ENCODE results near the gene GNB5. TPM values are rescaled to one million over a fixed set of nuclear protein-coding genes. Genes with fewer than 3 reads are reported as not detected.

GNB5 gene
- total and polyA plus RNA-seq, 2 of the 13 experiments (the other 11 are each of a cell fraction or from before 2014, with no cell fraction given) = 13.7 to 14.4 TPM

GRCh38 chr15:52115598-52116427, 75.4 kb downstream of the GNB5 start (continued):
- TF ChIP-seq PAXIP1 (CRISPR knock-in tag; conservative IDR thresholded peaks at IDR 0.05) = peak; percentile 88
- peak; percentile 26 for TF ChIP-seq ELF4 (CRISPR knock-in tag; IDR thresholded peaks at IDR 0.05; ENCODE audit: borderline replicate concordance)
- no peak for TF ChIP-seq KMT2A (CRISPR knock-in tag; IDR thresholded peaks at IDR 0.05)
- no peak for TF ChIP-seq TOPORS (CRISPR knock-in tag; IDR thresholded peaks at IDR 0.05)
- TF ChIP-seq SPEN (CRISPR knock-in tag; IDR thresholded peaks at IDR 0.05; ENCODE audit: low read depth) = no peak
- no peak for TF ChIP-seq ZFP90 (CRISPR knock-in tag; IDR thresholded peaks at IDR 0.05; ENCODE audit: borderline replicate concordance)
- TF ChIP-seq ATRX (CRISPR knock-in tag; IDR thresholded peaks at IDR 0.05; ENCODE audit: borderline replicate concordance) = no peak
- TF ChIP-seq ZNF274 (CRISPR knock-in tag; IDR thresholded peaks at IDR 0.05) = no peak
- TF ChIP-seq MBNL3 (CRISPR knock-in tag; conservative IDR thresholded peaks at IDR 0.05) = no peak
- no peak for TF ChIP-seq EEA1 (CRISPR knock-in tag; IDR thresholded peaks at IDR 0.05; ENCODE audit: borderline replicate concordance)
- TF ChIP-seq MAFG (CRISPR knock-in tag; IDR thresholded peaks at IDR 0.05) = no peak
- TF ChIP-seq NR2F6 (IDR thresholded peaks at IDR 0.05) = peak; percentile 85
- peak; percentile 90; the same call in 1 of the 2 replicates for TF ChIP-seq NR2F6 (CRISPR knock-in tag; IDR thresholded peaks at IDR 0.05)
- no peak for TF ChIP-seq ZNF878 (CRISPR knock-in tag; IDR thresholded peaks at IDR 0.05)
- TF ChIP-seq NFIC (IDR thresholded peaks at IDR 0.05; ENCODE audit: low read length) = peak; percentile 62
- TF ChIP-seq U2AF1 (optimal IDR thresholded peaks at IDR 0.05; ENCODE audit: low read depth, low read length) = no peak
- TF ChIP-seq KLF13 (CRISPR knock-in tag; IDR thresholded peaks at IDR 0.05) = no peak
- peak; percentile 66; the same call in 1 of the 2 replicates for TF ChIP-seq ZKSCAN8 (CRISPR knock-in tag; IDR thresholded peaks at IDR 0.05; ENCODE audit: borderline replicate concordance)
- no peak for TF ChIP-seq KLF12 (CRISPR knock-in tag; IDR thresholded peaks at IDR 0.05; ENCODE audit: borderline replicate concordance)
- TF ChIP-seq ZNF12 (CRISPR knock-in tag; IDR thresholded peaks at IDR 0.05) = peak; percentile 58; the same call in 1 of the 2 replicates
- TF ChIP-seq ZNF235 (CRISPR knock-in tag; IDR thresholded peaks at IDR 0.05; ENCODE audit: borderline replicate concordance) = no peak
- peak; percentile 80; the same call in 1 of the 2 replicates for TF ChIP-seq ZBTB20 (CRISPR knock-in tag; IDR thresholded peaks at IDR 0.05; ENCODE audit: borderline replicate concordance, low read depth)
- no peak for TF ChIP-seq ZNF703 (CRISPR knock-in tag; IDR thresholded peaks at IDR 0.05; ENCODE audit: borderline replicate concordance)
- TF ChIP-seq ZZZ3 (CRISPR knock-in tag; IDR thresholded peaks at IDR 0.05; ENCODE audit: borderline replicate concordance) = no peak
- 0 out of 2 replicates have a peak, but pooled peaks have one; percentile 59 for TF ChIP-seq MLX (CRISPR knock-in tag; IDR thresholded peaks at IDR 0.05)
- TF ChIP-seq RBM39 (IDR thresholded peaks at IDR 0.05; ENCODE audit: low read depth, low read length, poor library complexity, severe bottlenecking) = no peak
- no peak for TF ChIP-seq ZNF83 (CRISPR knock-in tag; IDR thresholded peaks at IDR 0.05; ENCODE audit: borderline replicate concordance)
- TF ChIP-seq ADNP (CRISPR knock-in tag; IDR thresholded peaks at IDR 0.05) = no peak

Data from HepG2 (cell line).